ENCODE results near the gene MARCKSL1. TPM values are rescaled to one million over a fixed set of nuclear protein-coding genes. Genes with fewer than 3 reads are reported as not detected.

The MARCKSL1 gene
- total and polyA plus RNA-seq, 2 of the 13 experiments (the other 11 are each of a cell fraction or from before 2014, with no cell fraction given), result 81.9 to 155 TPM

- TF ChIP-seq HNF1A (IDR thresholded peaks at IDR 0.05; ENCODE audit: low read depth) (no peak), HNF1A (CRISPR knock-in tag; IDR thresholded peaks at IDR 0.05; ENCODE audit: borderline replicate concordance) (no peak), PAX8 (CRISPR knock-in tag; IDR thresholded peaks at IDR 0.05; ENCODE audit: borderline replicate concordance) (no peak), HOXA5 (CRISPR knock-in tag; IDR thresholded peaks at IDR 0.05) (0 out of 2 replicates have a peak, but pooled peaks have one; percentile 35), CEBPZ (IDR thresholded peaks at IDR 0.05; ENCODE audit: low read length) (no peak), SRSF1 (optimal IDR thresholded peaks at IDR 0.05; ENCODE audit: low read depth, low read length) (no peak), NRL (CRISPR knock-in tag; IDR thresholded peaks at IDR 0.05; ENCODE audit: borderline replicate concordance) (no peak), ZNF781 (CRISPR knock-in tag; IDR thresholded peaks at IDR 0.05; ENCODE audit: borderline replicate concordance, not compliant biosample characterization) (peak; percentile 26), ARNT (IDR thresholded peaks at IDR 0.05) (no peak), ZBTB20 (CRISPR knock-in tag; IDR thresholded peaks at IDR 0.05; ENCODE audit: borderline replicate concordance, low read depth) (no peak), ZC3H13 (CRISPR knock-in tag; IDR thresholded peaks at IDR 0.05) (0 out of 2 replicates have a peak, but pooled peaks have one; percentile 36), SMAD9 (CRISPR knock-in tag; IDR thresholded peaks at IDR 0.05) (no peak), ZFX (CRISPR knock-in tag; IDR thresholded peaks at IDR 0.05; ENCODE audit: low read depth) (peak; percentile 55), ZSCAN5A (CRISPR knock-in tag; IDR thresholded peaks at IDR 0.05; ENCODE audit: borderline replicate concordance) (no peak), ZNF616 (CRISPR knock-in tag; IDR thresholded peaks at IDR 0.05; ENCODE audit: low read depth) (no peak), BRCA1 (CRISPR knock-in tag; IDR thresholded peaks at IDR 0.05) (no peak), CHD2 (IDR thresholded peaks at IDR 0.05; ENCODE audit: low read depth, low read length) (no peak)
- TF ChIP-seq, protein P1, sequence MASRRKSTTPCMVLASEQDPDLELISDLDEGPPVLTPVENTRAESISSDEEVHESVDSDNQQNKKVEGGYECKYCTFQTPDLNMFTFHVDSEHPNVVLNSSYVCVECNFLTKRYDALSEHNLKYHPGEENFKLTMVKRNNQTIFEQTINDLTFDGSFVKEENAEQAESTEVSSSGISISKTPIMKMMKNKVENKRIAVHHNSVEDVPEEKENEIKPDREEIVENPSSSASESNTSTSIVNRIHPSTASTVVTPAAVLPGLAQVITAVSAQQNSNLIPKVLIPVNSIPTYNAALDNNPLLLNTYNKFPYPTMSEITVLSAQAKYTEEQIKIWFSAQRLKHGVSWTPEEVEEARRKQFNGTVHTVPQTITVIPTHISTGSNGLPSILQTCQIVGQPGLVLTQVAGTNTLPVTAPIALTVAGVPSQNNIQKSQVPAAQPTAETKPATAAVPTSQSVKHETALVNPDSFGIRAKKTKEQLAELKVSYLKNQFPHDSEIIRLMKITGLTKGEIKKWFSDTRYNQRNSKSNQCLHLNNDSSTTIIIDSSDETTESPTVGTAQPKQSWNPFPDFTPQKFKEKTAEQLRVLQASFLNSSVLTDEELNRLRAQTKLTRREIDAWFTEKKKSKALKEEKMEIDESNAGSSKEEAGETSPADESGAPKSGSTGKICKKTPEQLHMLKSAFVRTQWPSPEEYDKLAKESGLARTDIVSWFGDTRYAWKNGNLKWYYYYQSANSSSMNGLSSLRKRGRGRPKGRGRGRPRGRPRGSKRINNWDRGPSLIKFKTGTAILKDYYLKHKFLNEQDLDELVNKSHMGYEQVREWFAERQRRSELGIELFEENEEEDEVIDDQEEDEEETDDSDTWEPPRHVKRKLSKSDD (CRISPR knock-in tag; IDR thresholded peaks at IDR 0.05; ENCODE audit: low read depth), result no peak
Measured at GRCh38 chr1:32345289-32345827, 9.3 kb upstream of the MARCKSL1 start (continued).

Data from HepG2 (cell line).